PC-3 (cell line): Measurements from ENCODE around the gene EIF4E. TPM values are rescaled to one million over a fixed set of nuclear protein-coding genes. Genes with fewer than 3 reads are reported as not detected.

Experiments used
- ATAC-seq: fragments of 200-7000 bp; cut with Tn5 transposase; 2 replicates; pipeline ENCODE4 v1.9.1; 2020; ENCODE audit warnings: mild to moderate bottlenecking, moderate library complexity
- BruUV-seq: library from RNA; stranded (reverse); fragments of 400-500 nt; replicated peaks from 2 replicates; lab custom pipeline; 2021; lab: Mats Ljungman, UMichigan
- CTCF ChIA-PET: fragments of 300-600 bp; sonication (Branson Sonifier 250); formaldehyde crosslinking; loops from one replicate; lab custom pipeline; 2022; ENCODE audit warnings: antibody characterized with exemption; lab: Charles Lee
- POLR2A ChIA-PET: fragments of 300-600 bp; sonication (Branson Sonifier 250); formaldehyde crosslinking; loops from one replicate; lab custom pipeline; 2022; ENCODE audit warnings: antibody characterized with exemption; ENCODE audit not compliant: unreplicated experiment; lab: Charles Lee
- DNase-seq: peaks from one replicate; pipeline ENCODE4 v3.0.0-alpha.2; 2015
- H2AFZ ChIP-seq: fragments of 300-600 bp; sonication (generic); 2 replicates; pipeline ENCODE4 v1.6.0; 2016; ENCODE audit warnings: antibody characterized with exemption, low read length
- H3F3A ChIP-seq: fragments of 300-600 bp; sonication (generic); one replicate; pipeline ENCODE4 v1.6.0; 2017; ENCODE audit warnings: antibody characterized with exemption, low read length, control low read depth, mild to moderate bottlenecking; ENCODE audit not compliant: unreplicated experiment
- H3K27ac ChIP-seq: fragments of 300-600 bp; sonication (generic); 2 replicates; pipeline ENCODE4 v1.5.1; 2016; ENCODE audit warnings: mild to moderate bottlenecking, low read length
- H3K27me3 ChIP-seq: fragments of 300-600 bp; sonication (generic); 2 replicates; pipeline ENCODE4 v1.6.1; 2016; ENCODE audit warnings: low read length, mixed read lengths
- H3K36me3 ChIP-seq: fragments of 300-600 bp; sonication (generic); 2 replicates; pipeline ENCODE4 v1.6.1; 2016; ENCODE audit warnings: low read depth, mixed run types, low read length, mixed read lengths
- H3K4me1 ChIP-seq: fragments of 300-600 bp; sonication (generic); 2 replicates; pipeline ENCODE4 v1.5.1; 2016; ENCODE audit warnings: low read length; ENCODE audit not compliant: insufficient read depth
- H3K4me2 ChIP-seq: fragments of 300-600 bp; sonication (generic); 2 replicates; pipeline ENCODE4 v1.6.0; 2016; ENCODE audit warnings: low read length
- H3K4me3 ChIP-seq: fragments of 300-600 bp; sonication (generic); 2 replicates; pipeline ENCODE4 v1.5.1; 2016; ENCODE audit warnings: mild to moderate bottlenecking, low read length, mixed read lengths
- H3K79me2 ChIP-seq: fragments of 300-600 bp; sonication (generic); 2 replicates; pipeline ENCODE4 v1.6.1; 2017; ENCODE audit warnings: low read length, mixed read lengths
- H3K9ac ChIP-seq: fragments of 300-600 bp; sonication (generic); 2 replicates; pipeline ENCODE4 v1.6.0; 2016; ENCODE audit warnings: mild to moderate bottlenecking, low read length
- H3K9me2 ChIP-seq: fragments of 300-600 bp; sonication (generic); replicated peaks from 2 replicates; pipeline ENCODE4 v1.6.1; 2016; ENCODE audit warnings: mixed run types, low read length, mixed read lengths
- H3K9me3 ChIP-seq: fragments of 300-600 bp; sonication (generic); 2 replicates; pipeline ENCODE4 v1.6.1; 2016; ENCODE audit warnings: low read length, mixed read lengths
- H4K20me1 ChIP-seq: fragments of 300-600 bp; sonication (generic); 2 replicates; pipeline ENCODE4 v1.6.1; 2016; ENCODE audit warnings: low read length, mixed read lengths
- EZH2 ChIP-seq: fragments of 300-600 bp; sonication (generic); IDR thresholded peaks from one replicate; pipeline ENCODE4 v1.6.1; 2017; ENCODE audit warnings: antibody characterized with exemption, mild to moderate bottlenecking, low read length; ENCODE audit not compliant: unreplicated experiment
- EZH2phosphoT487 ChIP-seq: fragments of 300-600 bp; sonication (generic); IDR thresholded peaks from 2 replicates; pipeline ENCODE4 v1.6.1; 2018; ENCODE audit warnings: mild to moderate bottlenecking, antibody characterized with exemption, low read length, borderline replicate concordance
- intact Hi-C: fragments of 100-400 bp; cut with micrococcal nuclease; formaldehyde crosslinking; loops from 2 replicates; pipeline ENCODE4 v1.9.0; 2023
- total RNA-seq: library from RNA; depleted of rRNA; stranded (reverse); fragments of >200 nt; gene quantifications from 2 replicates; pipeline ENCODE4 v1.2.3, GENCODE V29; 2014
- TF ChIP-seq, protein P1 (sequence below): fragments of 300-600 bp; sonication (generic); conservative IDR thresholded peaks from 2 replicates; pipeline ENCODE4 v1.5.1; 2017; ENCODE audit warnings: antibody characterized with exemption, low read depth, mild to moderate bottlenecking, low read length

The EIF4E gene
- total RNA-seq, 1 experiment from 2014 or later = 134 TPM

- ATAC-seq (no peak), DNase-seq (no peak)
- TF ChIP-seq, protein P1, sequence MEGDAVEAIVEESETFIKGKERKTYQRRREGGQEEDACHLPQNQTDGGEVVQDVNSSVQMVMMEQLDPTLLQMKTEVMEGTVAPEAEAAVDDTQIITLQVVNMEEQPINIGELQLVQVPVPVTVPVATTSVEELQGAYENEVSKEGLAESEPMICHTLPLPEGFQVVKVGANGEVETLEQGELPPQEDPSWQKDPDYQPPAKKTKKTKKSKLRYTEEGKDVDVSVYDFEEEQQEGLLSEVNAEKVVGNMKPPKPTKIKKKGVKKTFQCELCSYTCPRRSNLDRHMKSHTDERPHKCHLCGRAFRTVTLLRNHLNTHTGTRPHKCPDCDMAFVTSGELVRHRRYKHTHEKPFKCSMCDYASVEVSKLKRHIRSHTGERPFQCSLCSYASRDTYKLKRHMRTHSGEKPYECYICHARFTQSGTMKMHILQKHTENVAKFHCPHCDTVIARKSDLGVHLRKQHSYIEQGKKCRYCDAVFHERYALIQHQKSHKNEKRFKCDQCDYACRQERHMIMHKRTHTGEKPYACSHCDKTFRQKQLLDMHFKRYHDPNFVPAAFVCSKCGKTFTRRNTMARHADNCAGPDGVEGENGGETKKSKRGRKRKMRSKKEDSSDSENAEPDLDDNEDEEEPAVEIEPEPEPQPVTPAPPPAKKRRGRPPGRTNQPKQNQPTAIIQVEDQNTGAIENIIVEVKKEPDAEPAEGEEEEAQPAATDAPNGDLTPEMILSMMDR = no peak
- no peak for TF ChIP-seq EZH2
- no peak for TF ChIP-seq EZH2phosphoT487
- Histone ChIP-seq H3K27me3 (no peaks in the 10 kb centered on the region), H2AFZ (no peak overlapping the region), H3K36me3 (peaks cover 7% of the 10 kb centered on the region; the same call in 1 of the 2 replicates), H3K9me2 (no peaks in the 10 kb centered on the region), H3K4me1 (no peaks in the 10 kb centered on the region), H3K9ac (no peak overlapping the region), H3K4me2 (no peak overlapping the region), H3F3A (no peaks in the 10 kb centered on the region), H3K27ac (no peak overlapping the region), H3K9me3 (no peaks in the 10 kb centered on the region), H3K4me3 (no peak overlapping the region), H3K79me2 (peaks cover 100% of the 10 kb centered on the region), H4K20me1 (peaks cover 54% of the 10 kb centered on the region)
- intact Hi-C loops = no loop called here
- ChIA-PET POLR2A (no interaction called here), CTCF (no interaction called here)
- BruUV-seq = no TSS peak
These were observed 19.1 kb downstream of the EIF4E start for GRCh38 chr4:98909646-98910401.

GRCh38 chr4:98908703-98909262, 20.1 kb downstream of the EIF4E start:
- no peak overlapping the region for H3K9ac ChIP-seq
- no peaks in the 10 kb centered on the region for H3K4me1 ChIP-seq
- no peak overlapping the region for H3K4me2 ChIP-seq
- no peaks in the 10 kb centered on the region for H3K9me2 ChIP-seq
- intact Hi-C loops = no loop called here
- no TSS peak for BruUV-seq
- ATAC-seq (no peak), DNase-seq (no peak)
- H3K27me3 ChIP-seq = no peaks in the 10 kb centered on the region
- H4K20me1 ChIP-seq = peaks cover 54% of the 10 kb centered on the region
- POLR2A ChIA-PET = no interaction called here
- no peaks in the 10 kb centered on the region for H3F3A ChIP-seq
- H3K79me2 ChIP-seq = peaks cover 100% of the 10 kb centered on the region
- TF ChIP-seq, protein P1 = no peak
- TF ChIP-seq EZH2 = no peak
- TF ChIP-seq EZH2phosphoT487 = no peak
- no peak overlapping the region for H3K27ac ChIP-seq
- CTCF ChIA-PET = no interaction called here
- 0 out of 2 replicates have a peak, but pooled peaks cover 2% of the 10 kb centered on the region for H3K36me3 ChIP-seq
- H3K4me3 ChIP-seq = no peak overlapping the region
- no peak overlapping the region for H2AFZ ChIP-seq
- H3K9me3 ChIP-seq = no peaks in the 10 kb centered on the region

GRCh38 chr4:98908182-98908581, 20.8 kb downstream of the EIF4E start:
- ChIA-PET CTCF (no interaction called here), POLR2A (no interaction called here)
- no TSS peak for BruUV-seq
- Histone ChIP-seq H3K4me1 (no peaks in the 10 kb centered on the region), H3F3A (no peaks in the 10 kb centered on the region), H3K9ac (no peak overlapping the region), H3K4me3 (no peak overlapping the region), H3K9me3 (no peaks in the 10 kb centered on the region), H3K27me3 (no peaks in the 10 kb centered on the region), H3K36me3 (0 out of 2 replicates have a peak, but pooled peaks cover 2% of the 10 kb centered on the region), H3K27ac (no peak overlapping the region), H2AFZ (no peak overlapping the region), H3K9me2 (no peaks in the 10 kb centered on the region), H4K20me1 (peaks cover 54% of the 10 kb centered on the region), H3K4me2 (no peak overlapping the region), H3K79me2 (peaks cover 100% of the 10 kb centered on the region)
- intact Hi-C loops = no loop called here
- no peak for DNase-seq
- no peak for ATAC-seq
- TF ChIP-seq, protein P1 = no peak
- TF ChIP-seq EZH2 (no peak), EZH2phosphoT487 (no peak)
